Osteocyte (in vitro differentiated cells): ENCODE data around the gene ADAMTSL1. TPM values are rescaled to one million over a fixed set of nuclear protein-coding genes. Genes with fewer than 3 reads are reported as not detected.

ENCODE experiments used
- DNase-seq: peaks from one replicate; pipeline ENCODE4 v3.0.0; 2021; ENCODE audit warnings: mixed read lengths; ENCODE audit not compliant: unreplicated experiment; ENCODE audit errors: extremely low spot score
- H3K27ac Mint-ChIP-seq: one replicate; pipeline ENCODE4 v1.8.0; 2021; ENCODE audit warnings: mild to moderate bottlenecking, mixed read lengths; ENCODE audit not compliant: unreplicated experiment
- H3K27me3 Mint-ChIP-seq: one replicate; pipeline ENCODE4 v1.8.0; 2021; ENCODE audit warnings: mixed read lengths; ENCODE audit not compliant: unreplicated experiment
- H3K36me3 Mint-ChIP-seq: one replicate; pipeline ENCODE4 v1.8.0; 2021; ENCODE audit warnings: mixed read lengths; ENCODE audit not compliant: unreplicated experiment
- H3K4me1 Mint-ChIP-seq: one replicate; pipeline ENCODE4 v1.8.0; 2021; ENCODE audit warnings: mixed read lengths; ENCODE audit not compliant: unreplicated experiment
- H3K4me3 Mint-ChIP-seq: one replicate; pipeline ENCODE4 v1.8.0; 2021; ENCODE audit warnings: mild to moderate bottlenecking, moderate library complexity, mixed read lengths; ENCODE audit not compliant: unreplicated experiment
- H3K9me3 Mint-ChIP-seq: one replicate; pipeline ENCODE4 v1.8.0; 2021; ENCODE audit warnings: mixed read lengths; ENCODE audit not compliant: unreplicated experiment
- CTCF ChIP-seq: fragments of 200-600 bp; sonication (generic); IDR thresholded peaks from 2 replicates; pipeline ENCODE4 v1.5.0; 2021; ENCODE audit warnings: antibody characterized with exemption, mild to moderate bottlenecking, moderate library complexity
- total RNA-seq: library from RNA; stranded (reverse); gene quantifications from 2 replicates; pipeline ENCODE4 v1.2.1, GENCODE V29; 2021

The ADAMTSL1 gene
- total RNA-seq, 1 donor from 2014 or later, result 1.5 TPM

- DNase-seq, result no peak
Measured at GRCh38 chr9:18857769-18858168, 383.8 kb downstream of the ADAMTSL1 start.

GRCh38 chr9:18861609-18862544 is 387.9 kb downstream of the ADAMTSL1 start:
- Mint-ChIP-seq H3K4me1 (peaks cover 4% of the 10 kb centered on the region), H3K27me3 (no peaks in the 10 kb centered on the region), H3K9me3 (no peaks in the 10 kb centered on the region), H3K4me3 (no peak overlapping the region), H3K27ac (no peak overlapping the region), H3K36me3 (no peaks in the 10 kb centered on the region)
- DNase-seq, result no peak
- TF ChIP-seq CTCF, result peak; percentile 15

More at GRCh38 chr9:18857769-18858168, 383.8 kb downstream of the ADAMTSL1 start:
- Mint-ChIP-seq H3K9me3 (no peaks in the 10 kb centered on the region), H3K4me3 (no peak overlapping the region), H3K27me3 (no peaks in the 10 kb centered on the region), H3K4me1 (peaks cover 4% of the 10 kb centered on the region), H3K36me3 (no peaks in the 10 kb centered on the region), H3K27ac (no peak overlapping the region)
- TF ChIP-seq CTCF, result no peak

- Mint-ChIP-seq H3K27me3 (no peaks in the 10 kb centered on the region), H3K27ac (no peak overlapping the region)
Measured at GRCh38 chr9:18863791-18864190, 389.8 kb downstream of the ADAMTSL1 start.

GRCh38 chr9:18864516-18864915 is 390.6 kb downstream of the ADAMTSL1 start:
- Mint-ChIP-seq H3K36me3 (no peaks in the 10 kb centered on the region), H3K27me3 (no peaks in the 10 kb centered on the region), H3K4me3 (no peak overlapping the region), H3K4me1 (peaks cover 4% of the 10 kb centered on the region), H3K9me3 (peaks cover 5% of the 10 kb centered on the region), H3K27ac (no peak overlapping the region)
- no peak for DNase-seq
- TF ChIP-seq CTCF, result no peak

More at GRCh38 chr9:18863791-18864190, 389.8 kb downstream of the ADAMTSL1 start:
- Mint-ChIP-seq H3K9me3 (peaks cover 2% of the 10 kb centered on the region), H3K4me3 (no peak overlapping the region), H3K4me1 (peaks cover 4% of the 10 kb centered on the region), H3K36me3 (no peaks in the 10 kb centered on the region)
- no peak for DNase-seq
- no peak for TF ChIP-seq CTCF

- peaks cover 14% of the 10 kb centered on the region for H3K9me3 Mint-ChIP-seq
- peaks cover under 1% of the 10 kb centered on the region for H3K27me3 Mint-ChIP-seq
- H3K4me1 Mint-ChIP-seq, result peaks cover 4% of the 10 kb centered on the region
- no peak for DNase-seq
- no peak overlapping the region for H3K27ac Mint-ChIP-seq
- H3K4me3 Mint-ChIP-seq, result no peak overlapping the region
- no peak for TF ChIP-seq CTCF
- H3K36me3 Mint-ChIP-seq, result peaks cover 3% of the 10 kb centered on the region
Measured at GRCh38 chr9:18865542-18865941, 391.6 kb downstream of the ADAMTSL1 start.
